H9 (cell line): ENCODE data around the gene TMSB4X. TPM values are rescaled to one million over a fixed set of nuclear protein-coding genes. Genes with fewer than 3 reads are reported as not detected.

ENCODE experiments used
- DNase-seq: peaks from one replicate; pipeline ENCODE4 v3.0.0-alpha.2; 2017
- H2AFZ ChIP-seq: one replicate; pipeline ENCODE4 v1.6.1; 2013; ENCODE audit warnings: mild to moderate bottlenecking, low read length, control low read depth, moderate library complexity
- H2AK5ac ChIP-seq: 2 replicates; pipeline ENCODE4 v1.6.1; 2013; ENCODE audit warnings: low read length, control low read depth, mixed read lengths; ENCODE audit not compliant: insufficient read length
- H2BK120ac ChIP-seq: one replicate; pipeline ENCODE4 v1.6.1; 2013; ENCODE audit warnings: low read depth, mild to moderate bottlenecking, low read length, control low read depth, inconsistent platforms; ENCODE audit not compliant: poor library complexity, severe bottlenecking
- H2BK12ac ChIP-seq: 2 replicates; pipeline ENCODE4 v1.6.1; 2013; ENCODE audit warnings: low read length, control low read depth, mixed read lengths, low read depth; ENCODE audit not compliant: insufficient read length
- H2BK15ac ChIP-seq: 2 replicates; pipeline ENCODE4 v1.6.1; 2013; ENCODE audit warnings: low read depth, low read length, control low read depth
- H2BK20ac ChIP-seq: one replicate; pipeline ENCODE4 v1.6.1; 2013; ENCODE audit warnings: low read depth, mild to moderate bottlenecking, low read length, control low read depth, inconsistent platforms; ENCODE audit not compliant: poor library complexity, severe bottlenecking
- H2BK5ac ChIP-seq: 2 replicates; pipeline ENCODE4 v1.6.1; 2013; ENCODE audit warnings: low read length, control low read depth, mixed read lengths; ENCODE audit not compliant: insufficient read length
- H3K14ac ChIP-seq: 2 replicates; pipeline ENCODE4 v1.6.1; 2013; ENCODE audit warnings: low read length, control low read depth; ENCODE audit not compliant: insufficient read depth
- H3K18ac ChIP-seq: 2 replicates; pipeline ENCODE4 v1.6.1; 2013; ENCODE audit warnings: low read depth, mild to moderate bottlenecking, mixed read lengths, low read length, control low read depth; ENCODE audit not compliant: insufficient read length
- H3K23ac ChIP-seq: 2 replicates; pipeline ENCODE4 v1.6.1; 2013; ENCODE audit warnings: low read length, control low read depth, mixed read lengths, low read depth; ENCODE audit not compliant: insufficient read length
- H3K23me2 ChIP-seq: 2 replicates; pipeline ENCODE4 v1.6.1; 2013; ENCODE audit warnings: low read depth, mild to moderate bottlenecking, mixed read lengths, low read length, control low read depth; ENCODE audit not compliant: insufficient read length, poor library complexity, severe bottlenecking
- H3K27ac ChIP-seq: 2 replicates; pipeline ENCODE4 v1.5.1; 2013; ENCODE audit warnings: low read length, control low read depth, mixed read lengths, low read depth; ENCODE audit not compliant: insufficient read length
- H3K27me3 ChIP-seq: 2 replicates; pipeline ENCODE4 v1.6.1; 2013; ENCODE audit warnings: low read length, control low read depth, inconsistent platforms; ENCODE audit not compliant: insufficient read depth
- H3K4ac ChIP-seq: 2 replicates; pipeline ENCODE4 v1.6.1; 2013; ENCODE audit warnings: low read depth, mild to moderate bottlenecking, control low read depth, inconsistent platforms, low read length, moderate library complexity
- H3K4me1 ChIP-seq: 2 replicates; pipeline ENCODE4 v1.6.1; 2013; ENCODE audit warnings: low read length, control low read depth, inconsistent platforms; ENCODE audit not compliant: insufficient read depth
- H3K4me2 ChIP-seq: 2 replicates; pipeline ENCODE4 v1.6.1; 2013; ENCODE audit warnings: low read length, control low read depth, mixed read lengths; ENCODE audit not compliant: insufficient read length, insufficient read depth
- H3K56ac ChIP-seq: 2 replicates; pipeline ENCODE4 v1.6.1; 2013; ENCODE audit warnings: low read depth, mild to moderate bottlenecking, mixed read lengths, low read length, control low read depth; ENCODE audit not compliant: insufficient read length
- H3K79me1 ChIP-seq: 2 replicates; pipeline ENCODE4 v1.6.1; 2013; ENCODE audit warnings: low read depth, mild to moderate bottlenecking, moderate library complexity, low read length, control low read depth, inconsistent platforms; ENCODE audit not compliant: insufficient read depth, poor library complexity, severe bottlenecking
- H3K79me2 ChIP-seq: 2 replicates; pipeline ENCODE4 v1.6.1; 2013; ENCODE audit warnings: low read length, control low read depth, inconsistent platforms; ENCODE audit not compliant: insufficient read depth
- H3K9ac ChIP-seq: 2 replicates; pipeline ENCODE4 v1.6.1; 2013; ENCODE audit warnings: low read length, control low read depth, mixed read lengths; ENCODE audit not compliant: insufficient read length; ENCODE audit errors: extremely low read depth
- H3K9me3 ChIP-seq: one replicate; pipeline ENCODE4 v1.6.1; 2013; ENCODE audit warnings: low read depth, low read length, inconsistent platforms; ENCODE audit not compliant: control insufficient read depth
- H3T11ph ChIP-seq: one replicate; pipeline ENCODE4 v1.6.1; 2013; ENCODE audit warnings: mild to moderate bottlenecking, low read length, control low read depth, inconsistent platforms
- H4K20me1 ChIP-seq: one replicate; pipeline ENCODE4 v1.6.1; 2013; ENCODE audit not compliant: control insufficient read depth, insufficient read length, insufficient read depth
- H4K5ac ChIP-seq: 2 replicates; pipeline ENCODE4 v1.6.1; 2013; ENCODE audit warnings: low read depth, mild to moderate bottlenecking, mixed read lengths, low read length, control low read depth; ENCODE audit not compliant: insufficient read length
- H4K8ac ChIP-seq: replicated peaks from 2 replicates; pipeline ENCODE4 v1.6.1; 2013; ENCODE audit warnings: low read length, control low read depth, mixed read lengths, low read depth; ENCODE audit not compliant: insufficient read length
- H4K91ac ChIP-seq: 2 replicates; pipeline ENCODE4 v1.6.1; 2013; ENCODE audit warnings: low read depth, mild to moderate bottlenecking, moderate library complexity, mixed read lengths, low read length, control low read depth; ENCODE audit not compliant: insufficient read length
- H3K27ac Mint-ChIP-seq, 3 experiments: 2 replicates in 2 of 3; 3 replicates in 1 of 3; pipeline ENCODE4 v1.8.0; 2020 to 2021; ENCODE audit warnings: mixed read lengths in 3 of 3, mild to moderate bottlenecking in 1 of 3, moderate library complexity in 1 of 3
- H3K27me3 Mint-ChIP-seq: 2 replicates; pipeline ENCODE4 v1.8.0; 2021; ENCODE audit warnings: low read depth, mild to moderate bottlenecking, moderate library complexity, mixed read lengths
- H3K36me3 Mint-ChIP-seq, 3 experiments: 2 replicates in 2 of 3; 3 replicates in 1 of 3; pipeline ENCODE4 v1.8.0; 2020 to 2021; ENCODE audit warnings: low read depth in 3 of 3, mixed read lengths in 3 of 3; ENCODE audit not compliant: insufficient read depth in 1 of 3
- H3K4me1 Mint-ChIP-seq, 2 experiments: 2 replicates each; pipeline ENCODE4 v1.8.0; 2020; ENCODE audit warnings: mixed read lengths in 2 of 2
- H3K4me3 Mint-ChIP-seq, 2 experiments: 2 replicates in 1 of 2; 3 replicates in 1 of 2; pipeline ENCODE4 v1.8.0; 2020 to 2021; ENCODE audit warnings: mild to moderate bottlenecking in 2 of 2, mixed read lengths in 2 of 2, moderate library complexity in 1 of 2
- H3K9me3 Mint-ChIP-seq, 2 experiments: 2 replicates in 1 of 2; 3 replicates in 1 of 2; pipeline ENCODE4 v1.8.0; 2020; ENCODE audit warnings: mild to moderate bottlenecking in 2 of 2, mixed read lengths in 2 of 2, moderate library complexity in 1 of 2
- CTCF ChIP-seq: fragments of 200-600 bp; sonication (generic); conservative IDR thresholded peaks from 3 replicates; pipeline ENCODE4 v1.8.0; 2021; ENCODE audit warnings: antibody characterized with exemption, mild to moderate bottlenecking
- WGBS: extraction: QIAGEN DNeasy Blood & Tissue Kit; methylation state at CpG from one replicate; pipeline ENCODE4 v1.1.7; 2013; ENCODE audit warnings: missing lambda C conversion rate, low lambda C conversion rate, mixed read lengths; ENCODE audit not compliant: insufficient read length; ENCODE audit errors: extremely low coverage; 5-methylcytosine and 5-hydroxymethylcytosine counted together
- total RNA-seq: library from RNA; stranded (reverse); gene quantifications from 2 replicates; pipeline ENCODE4 v1.2.1, GENCODE V29; 2021

TMSB4X gene
- total RNA-seq, 1 experiment from 2014 or later: 2,733 TPM

- no peak overlapping the region for H2BK20ac ChIP-seq
- no peak for TF ChIP-seq CTCF
- no peaks in the 10 kb centered on the region for H3K9me3 ChIP-seq
- H2BK12ac ChIP-seq: no peak overlapping the region
- H3K79me2 ChIP-seq: peaks cover 11% of the 10 kb centered on the region; the same call in 1 of the 2 replicates
- H3T11ph ChIP-seq: no peak overlapping the region
- H3K4me1 ChIP-seq: peaks cover 2% of the 10 kb centered on the region; the same call in 1 of the 2 replicates
- no peaks in the 10 kb centered on the region for H3K23me2 ChIP-seq
- no peak overlapping the region for H2BK5ac ChIP-seq
- H3K27ac Mint-ChIP-seq: peak overlapping the region in 1 of 3 experiments; percentile 80; a peak in 3 of 7 replicates
- no peak overlapping the region for H3K23ac ChIP-seq
- H2AFZ ChIP-seq: no peak overlapping the region
- no peaks in the 10 kb centered on the region for H4K20me1 ChIP-seq
- no peak overlapping the region for H4K91ac ChIP-seq
- no peaks in the 10 kb centered on the region; the same call in 1 of the 2 replicates for H3K27me3 Mint-ChIP-seq
- no peak for DNase-seq
- no peak overlapping the region for H2BK120ac ChIP-seq
- no peak overlapping the region for H2AK5ac ChIP-seq
- no peaks in the 10 kb centered on the region for H3K79me1 ChIP-seq
- peaks cover 29 to 36% of the 10 kb centered on the region in 2 experiments for H3K4me1 Mint-ChIP-seq
- no peak overlapping the region for H3K4ac ChIP-seq
- peaks cover 25 to 34% (median 28%) of the 10 kb centered on the region in 3 experiments for H3K36me3 Mint-ChIP-seq
- no peak overlapping the region for H3K4me2 ChIP-seq
- H3K14ac ChIP-seq: no peak overlapping the region
- peak overlapping the region; percentile 44 for H3K9ac ChIP-seq
- no peak overlapping the region for H4K5ac ChIP-seq
- peaks cover 63 to 73% of the 10 kb centered on the region in 2 experiments for H3K9me3 Mint-ChIP-seq
- H3K27me3 ChIP-seq: no peaks in the 10 kb centered on the region
- no peak overlapping the region for H4K8ac ChIP-seq
- H3K27ac ChIP-seq: peak overlapping the region; percentile 91
- H2BK15ac ChIP-seq: no peak overlapping the region
- WGBS: no CpG with 5 or more reads among the region's 9 CpGs
- no peak overlapping the region for H3K56ac ChIP-seq
- H3K18ac ChIP-seq: no peak overlapping the region
- peak overlapping the region; percentile 87 to 97 for H3K4me3 Mint-ChIP-seq
Observed at GRCh38 chrX:12977761-12978204, 2.9 kb downstream of the TMSB4X start.
